B cell (primary cell): ENCODE data around the gene DDAH2. TPM values are rescaled to one million over a fixed set of nuclear protein-coding genes. Genes with fewer than 3 reads are reported as not detected.

Experiments used
- ATAC-seq: fragments of 200-7000 bp; cut with Tn5 transposase; one replicate; pipeline ENCODE4 v1.10.0; 2021; ENCODE audit warnings: low read depth, mild to moderate bottlenecking, moderate number of reproducible peaks, moderate library complexity
- CTCF ChIA-PET: fragments of 350-600 bp; sonication (Branson Sonifier 250); formaldehyde crosslinking; loops from one replicate; lab custom pipeline; 2021; ENCODE audit warnings: antibody characterized with exemption, inconsistent platforms; lab: Charles Lee
- POLR2A ChIA-PET: fragments of 350-600 bp; sonication (Branson Sonifier 250); formaldehyde crosslinking; loops from one replicate; lab custom pipeline; 2021; ENCODE audit warnings: antibody characterized with exemption; lab: Charles Lee
- DNase-seq: peaks from one replicate; pipeline ENCODE4 v3.0.0; 2013
- H2AFZ ChIP-seq: 2 replicates; pipeline ENCODE4 v1.6.1; 2012; ENCODE audit warnings: mild to moderate bottlenecking, low read depth, low read length; ENCODE audit not compliant: insufficient read depth, poor library complexity, severe bottlenecking
- H3K27ac ChIP-seq, 2 donors: 1 replicate in 1 of 2; 2 replicates in 1 of 2; pipeline ENCODE4 v1.5.1; 2012 to 2013; ENCODE audit warnings: low read length in 2 of 2, mild to moderate bottlenecking in 2 of 2, moderate library complexity in 1 of 2
- H3K27me3 ChIP-seq, 4 experiments: fragments of 200-600 bp in 1 of 4; sonication (generic) in 1 of 4; replicated peaks in 1 of 4; 1 replicate in 2 of 4; 2 replicates in 2 of 4; pipeline versions ENCODE4 v1.6.1 to v1.7.0; 2013 to 2016; ENCODE audit warnings: low read length in 3 of 4, mild to moderate bottlenecking in 2 of 4, mixed read lengths in 1 of 4, moderate library complexity in 1 of 4; ENCODE audit not compliant: insufficient read depth in 4 of 4, control insufficient read depth in 3 of 4; ENCODE audit errors: control extremely low read depth in 1 of 4
- H3K36me3 ChIP-seq, 2 experiments: replicated peaks in 1 of 2; 1 replicate in 1 of 2; 2 replicates in 1 of 2; pipeline versions ENCODE4 v1.6.1 to v1.7.1; 2013; ENCODE audit warnings: low read length in 1 of 2; ENCODE audit not compliant: insufficient read depth in 2 of 2, control insufficient read depth in 1 of 2; ENCODE audit errors: control extremely low read depth in 1 of 2, extremely low read depth in 1 of 2
- H3K4me1 ChIP-seq, 2 donors: fragments of 200-600 bp in 1 of 2; sonication (generic) in 1 of 2; 1 replicate in 1 of 2; 2 replicates in 1 of 2; pipeline versions ENCODE4 v1.5.1 to v1.6.1; 2013 to 2017; ENCODE audit warnings: low read length in 2 of 2; ENCODE audit not compliant: control insufficient read depth in 2 of 2, insufficient read depth in 2 of 2
- H3K4me2 ChIP-seq: replicated peaks from 2 replicates; pipeline ENCODE3; 2012; ENCODE audit warnings: mild to moderate bottlenecking, low read depth, low read length; ENCODE audit not compliant: poor library complexity, severe bottlenecking
- H3K4me3 ChIP-seq, 5 experiments: fragments of 200-600 bp in 1 of 5; sonication (generic) in 1 of 5; 1 replicate in 3 of 5; 2 replicates in 2 of 5; pipeline versions ENCODE4 v1.5.1 to v1.7.0; 2011 to 2016; ENCODE audit warnings: low read length in 4 of 5, mild to moderate bottlenecking in 4 of 5, low read depth in 2 of 5, control low read depth in 1 of 5, moderate library complexity in 1 of 5; ENCODE audit not compliant: insufficient read depth in 1 of 5; ENCODE audit errors: control extremely low read depth in 1 of 5, extremely low read depth in 1 of 5
- H3K79me2 ChIP-seq: fragments of 200-600 bp; sonication (generic); one replicate; pipeline ENCODE4 v1.6.0; 2016; ENCODE audit warnings: low read length; ENCODE audit not compliant: control insufficient read depth, insufficient read depth
- H3K9ac ChIP-seq: fragments of 200-600 bp; sonication (generic); 2 replicates; pipeline ENCODE4 v1.6.1; 2017; ENCODE audit warnings: mild to moderate bottlenecking, low read length, moderate library complexity
- H3K9me3 ChIP-seq, 3 donors: one replicate each; pipeline versions ENCODE4 v1.6.1 to v1.7.1; 2013; ENCODE audit warnings: low read length in 2 of 3; ENCODE audit not compliant: control insufficient read depth in 2 of 3, insufficient read depth in 1 of 3; ENCODE audit errors: control extremely low read depth in 1 of 3
- H4K20me1 ChIP-seq: 2 replicates; pipeline ENCODE4 v1.6.0; 2012; ENCODE audit warnings: mild to moderate bottlenecking, low read length; ENCODE audit not compliant: insufficient read depth, control insufficient read depth, poor library complexity, severe bottlenecking
- H3K27ac Mint-ChIP-seq: one replicate; pipeline ENCODE4 v1.8.0; 2021; ENCODE audit warnings: mixed read lengths
- H3K27me3 Mint-ChIP-seq: one replicate; pipeline ENCODE4 v1.8.0; 2021; ENCODE audit warnings: mixed read lengths
- H3K4me1 Mint-ChIP-seq: one replicate; pipeline ENCODE4 v1.8.0; 2021; ENCODE audit warnings: mixed read lengths
- H3K4me3 Mint-ChIP-seq: one replicate; pipeline ENCODE4 v1.8.0; 2021; ENCODE audit warnings: mixed read lengths
- H3K9me3 Mint-ChIP-seq: one replicate; pipeline ENCODE4 v1.8.0; 2022; ENCODE audit warnings: mixed read lengths; ENCODE audit not compliant: insufficient read depth
- EZH2 ChIP-seq: IDR thresholded peaks from 2 replicates; pipeline ENCODE4 v1.6.1; 2012; ENCODE audit warnings: borderline replicate concordance, low read depth, mild to moderate bottlenecking, moderate library complexity, low read length; ENCODE audit not compliant: insufficient read depth, poor library complexity, severe bottlenecking
- WGBS: methylation state at CpG from one replicate; pipeline ENCODE4 v1.1.5; 2013; ENCODE audit warnings: missing lambda C conversion rate; ENCODE audit not compliant: insufficient coverage; 5-methylcytosine and 5-hydroxymethylcytosine counted together
- intact Hi-C: fragments of 100-400 bp; cut with micrococcal nuclease; formaldehyde crosslinking; loops from one replicate; pipeline ENCODE4 v1.10.0; 2022
- polyA plus RNA-seq: library from polyadenylated mRNA; depleted of rRNA; stranded (reverse); fragments of >200 nt; gene quantifications from 2 replicates; pipeline ENCODE4 v1.2.3, GENCODE V29; 2012
- total RNA-seq, 2 donors: library from RNA; stranded (reverse); fragments of 120-200 nt in 1 of 2; gene quantifications; 1 replicate in 1 of 2; 2 replicates in 1 of 2; pipeline versions ENCODE4 v1.2.3 to v1.2.4, GENCODE V29; 2013 to 2022
- TF ChIP-seq, protein P1 (sequence below): fragments of 200-600 bp; IDR thresholded peaks from one replicate; pipeline ENCODE4 v1.8.0; 2022; ENCODE audit warnings: antibody characterized with exemption, mild to moderate bottlenecking

Gene DDAH2
- total and polyA plus RNA-seq, 2 donors (not counting 1 experiment from before 2014, with no cell fraction given): 59.2 to 87.2 TPM

GRCh38 chr6:31701666-31702404, 27.3 kb downstream of the DDAH2 start:
- CTCF ChIA-PET: interaction anchor here (1.7 to 2.3 kb wide), 2 partner anchors 68 to 129 kb away, joined by 8 to 11 read pairs; no protein-coding TSS in a partner anchor
- Histone ChIP-seq H3K4me3 (peak overlapping the region; percentile 65 to 98 (median 96)), H3K4me2 (peak overlapping the region; percentile 75), H3K27ac (peak overlapping the region in 1 of 2 donors; percentile 93), H2AFZ (peak overlapping the region; percentile 89), H3K36me3 (peaks cover 0 to 36% of the 10 kb centered on the region in 2 experiments), H3K4me1 (peaks cover 20 to 28% of the 10 kb centered on the region in 2 donors), H3K27me3 (no peaks in the 10 kb centered on the region), H3K79me2 (peaks cover 42% of the 10 kb centered on the region), H4K20me1 (no peaks in the 10 kb centered on the region), H3K9me3 (no peaks in the 10 kb centered on the region), H3K9ac (peak overlapping the region; percentile 97)
- intact Hi-C loops: loop anchor here (5.0 kb wide), 1 partner anchor 35 kb away; the partner anchor contains the start of genes CSNK2B and LY6G5B
- DNase-seq (no peak), ATAC-seq (no peak)
- peak overlapping the region; percentile 98 for H3K4me3 Mint-ChIP-seq
- WGBS: 27% methylated on average over 6 of the region's 7 CpGs
- H3K27ac Mint-ChIP-seq: peak overlapping the region; percentile 91
- POLR2A ChIA-PET: no interaction called here
- H3K4me1 Mint-ChIP-seq: peaks cover 32% of the 10 kb centered on the region
- no peak for TF ChIP-seq EZH2
- TF ChIP-seq, protein P1, sequence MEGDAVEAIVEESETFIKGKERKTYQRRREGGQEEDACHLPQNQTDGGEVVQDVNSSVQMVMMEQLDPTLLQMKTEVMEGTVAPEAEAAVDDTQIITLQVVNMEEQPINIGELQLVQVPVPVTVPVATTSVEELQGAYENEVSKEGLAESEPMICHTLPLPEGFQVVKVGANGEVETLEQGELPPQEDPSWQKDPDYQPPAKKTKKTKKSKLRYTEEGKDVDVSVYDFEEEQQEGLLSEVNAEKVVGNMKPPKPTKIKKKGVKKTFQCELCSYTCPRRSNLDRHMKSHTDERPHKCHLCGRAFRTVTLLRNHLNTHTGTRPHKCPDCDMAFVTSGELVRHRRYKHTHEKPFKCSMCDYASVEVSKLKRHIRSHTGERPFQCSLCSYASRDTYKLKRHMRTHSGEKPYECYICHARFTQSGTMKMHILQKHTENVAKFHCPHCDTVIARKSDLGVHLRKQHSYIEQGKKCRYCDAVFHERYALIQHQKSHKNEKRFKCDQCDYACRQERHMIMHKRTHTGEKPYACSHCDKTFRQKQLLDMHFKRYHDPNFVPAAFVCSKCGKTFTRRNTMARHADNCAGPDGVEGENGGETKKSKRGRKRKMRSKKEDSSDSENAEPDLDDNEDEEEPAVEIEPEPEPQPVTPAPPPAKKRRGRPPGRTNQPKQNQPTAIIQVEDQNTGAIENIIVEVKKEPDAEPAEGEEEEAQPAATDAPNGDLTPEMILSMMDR: no peak
- no peaks in the 10 kb centered on the region for H3K27me3 Mint-ChIP-seq
- H3K9me3 Mint-ChIP-seq: no peaks in the 10 kb centered on the region
